ENCODE results near the gene NANOGP8. TPM values are rescaled to one million over a fixed set of nuclear protein-coding genes. Genes with fewer than 3 reads are reported as not detected.

The NANOGP8 gene
- polyA plus RNA-seq, 1 donor: 0.76 TPM

GRCh38 chr15:35061161-35061824 is 23.8 kb downstream of the NANOGP8 start:
- DNase-seq: no peak

- no peak for DNase-seq
These were observed 24.5 kb downstream of the NANOGP8 start for GRCh38 chr15:35060591-35060990.

GRCh38 chr15:35058534-35059054 is 26.5 kb downstream of the NANOGP8 start:
- DNase-seq: no peak

- DNase-seq: no peak
These were observed 29.5 kb downstream of the NANOGP8 start for GRCh38 chr15:35055416-35056105.

GRCh38 chr15:35054380-35054779 is 30.7 kb downstream of the NANOGP8 start:
- no peak for DNase-seq

- no peak for DNase-seq
These were observed 37.1 kb downstream of the NANOGP8 start for GRCh38 chr15:35047996-35048395.

GRCh38 chr15:35047528-35047927 is 37.6 kb downstream of the NANOGP8 start:
- DNase-seq: peak; percentile 20

GRCh38 chr15:35043373-35044095 is 41.6 kb downstream of the NANOGP8 start:
- no peak for DNase-seq

GRCh38 chr15:35040339-35041255 is 44.5 kb downstream of the NANOGP8 start:
- DNase-seq: no peak

- DNase-seq: no peak
These were observed 46.3 kb downstream of the NANOGP8 start for GRCh38 chr15:35038626-35039451.

Other genes starting within 250 kb of the NANOGP8 start
- gene AQR, start 115.6 kb downstream of the NANOGP8 start, polyA plus RNA-seq (ENCODE audit: insufficient read length): 50.3 TPM
- gene ZNF770, start 97.0 kb downstream of the NANOGP8 start, polyA plus RNA-seq (ENCODE audit: insufficient read length): 82.0 TPM